Keratinocyte (primary cell): ENCODE measurements around the gene ADSS2. TPM values are rescaled to one million over a fixed set of nuclear protein-coding genes. Genes with fewer than 3 reads are reported as not detected.

ENCODE experiments used
- DNase-seq: peaks from one replicate; pipeline ENCODE4 v3.0.0-alpha.2; 2011; ENCODE audit warnings: low read depth, missing footprints, low spot score
- FAIRE-seq: peaks from 2 replicates; lab custom pipeline; 2011; peaks lifted over from hg19 to GRCh38; lab: Jason Lieb, UNC
- H2AFZ ChIP-seq: 2 replicates; pipeline ENCODE4 v1.6.0; 2012; ENCODE audit warnings: low read length, control low read depth, inconsistent platforms; ENCODE audit not compliant: control insufficient read depth
- H3K27ac ChIP-seq: 2 replicates; pipeline ENCODE4 v1.5.1; 2011; ENCODE audit warnings: low read length; ENCODE audit not compliant: control insufficient read depth, insufficient read depth
- H3K27me3 ChIP-seq: 3 replicates; pipeline ENCODE4 v1.6.0; 2011; ENCODE audit warnings: low read length; ENCODE audit not compliant: control insufficient read depth, insufficient read depth; ENCODE audit errors: extremely low read depth
- H3K36me3 ChIP-seq, 2 experiments: 2 replicates in 1 of 2; 3 replicates in 1 of 2; pipeline ENCODE4 v1.5.1; 2011; ENCODE audit warnings: low read length in 2 of 2, mild to moderate bottlenecking in 1 of 2; ENCODE audit not compliant: control insufficient read depth in 2 of 2, insufficient read depth in 2 of 2; ENCODE audit errors: extremely low read depth in 1 of 2
- H3K4me1 ChIP-seq: 3 replicates; pipeline ENCODE4 v1.5.1; 2011; ENCODE audit warnings: low read length; ENCODE audit not compliant: control insufficient read depth, insufficient read depth; ENCODE audit errors: extremely low read depth
- H3K4me2 ChIP-seq: 3 replicates; pipeline ENCODE4 v1.6.0; 2011; ENCODE audit warnings: low read depth, low read length; ENCODE audit not compliant: control insufficient read depth, insufficient read depth; ENCODE audit errors: extremely low read depth
- H3K4me3 ChIP-seq, 3 experiments: fragments of 200-600 bp in 1 of 3; sonication (generic) in 1 of 3; 2 replicates in 2 of 3; 3 replicates in 1 of 3; pipeline ENCODE4 v1.5.1; 2011 to 2016; ENCODE audit warnings: low read length in 3 of 3, mild to moderate bottlenecking in 3 of 3, control low read depth in 2 of 3, inconsistent platforms in 1 of 3, low read depth in 1 of 3, mixed read lengths in 1 of 3, mixed run types in 1 of 3, moderate library complexity in 1 of 3; ENCODE audit not compliant: control insufficient read depth in 2 of 3, insufficient read depth in 2 of 3; ENCODE audit errors: extremely low read depth in 1 of 3
- H3K79me2 ChIP-seq: 2 replicates; pipeline ENCODE4 v1.6.0; 2012; ENCODE audit warnings: low read length; ENCODE audit not compliant: control insufficient read depth, insufficient read depth
- H3K9ac ChIP-seq: 3 replicates; pipeline ENCODE4 v1.6.0; 2011; ENCODE audit warnings: low read length; ENCODE audit not compliant: control insufficient read depth, insufficient read depth; ENCODE audit errors: extremely low read depth
- H3K9me1 ChIP-seq: 3 replicates; pipeline ENCODE4 v1.6.0; 2011; ENCODE audit warnings: low read length; ENCODE audit not compliant: control insufficient read depth, insufficient read depth; ENCODE audit errors: extremely low read depth
- H3K9me3 ChIP-seq: 2 replicates; pipeline ENCODE4 v1.5.1; 2012; ENCODE audit warnings: low read depth, low read length; ENCODE audit not compliant: control insufficient read depth
- H4K20me1 ChIP-seq: 3 replicates; pipeline ENCODE4 v1.6.0; 2011; ENCODE audit warnings: low read length; ENCODE audit not compliant: control insufficient read depth, insufficient read depth; ENCODE audit errors: extremely low read depth
- CTCF ChIP-seq, 3 experiments: IDR thresholded peaks in 1 of 3; conservative IDR thresholded peaks in 1 of 3; optimal IDR thresholded peaks in 1 of 3; 2 replicates in 2 of 3; 3 replicates in 1 of 3; pipeline versions ENCODE3 to v1.5.1; 2011; ENCODE audit warnings: low read length in 3 of 3, mild to moderate bottlenecking in 3 of 3, moderate library complexity in 2 of 3, control low read depth in 1 of 3, inconsistent platforms in 1 of 3; ENCODE audit not compliant: insufficient read depth in 2 of 3; ENCODE audit errors: extremely low read depth in 1 of 3
- EZH2 ChIP-seq: IDR thresholded peaks from one replicate; pipeline ENCODE4 v1.6.1; 2012; ENCODE audit warnings: inconsistent platforms, mild to moderate bottlenecking, low read length, moderate library complexity
- dilution Hi-C: fragments of 300-500 bp; cut with MboI; formaldehyde crosslinking; loops from one replicate; pipeline ENCODE4 v1.7.0; 2020; ENCODE audit warnings: low sequenced_read_pairs; ENCODE audit not compliant: extremely low pct_ligation_motif_present
- polyA plus RNA-seq, 5 experiments: library from polyadenylated mRNA; depleted of rRNA in 3 of 5; stranded (reverse) in 3 of 5; stranded (forward) in 1 of 5; unstranded in 1 of 5; fragments of >200 nt; gene quantifications; 1 replicate in 1 of 5; 2 replicates in 3 of 5; 3 replicates in 1 of 5; pipeline versions ENCODE4 v1.2.1 to v1.2.3, GENCODE V29; 2011 to 2012; ENCODE audit warnings: missing spikeins in 2 of 5, low read depth in 1 of 5, low replicate concordance in 1 of 5

Gene ADSS2
- polyA plus RNA-seq, 1 donor (not counting 4 experiments of a cell fraction or from before 2014, with no cell fraction given), result 53.5 TPM

DNA sequence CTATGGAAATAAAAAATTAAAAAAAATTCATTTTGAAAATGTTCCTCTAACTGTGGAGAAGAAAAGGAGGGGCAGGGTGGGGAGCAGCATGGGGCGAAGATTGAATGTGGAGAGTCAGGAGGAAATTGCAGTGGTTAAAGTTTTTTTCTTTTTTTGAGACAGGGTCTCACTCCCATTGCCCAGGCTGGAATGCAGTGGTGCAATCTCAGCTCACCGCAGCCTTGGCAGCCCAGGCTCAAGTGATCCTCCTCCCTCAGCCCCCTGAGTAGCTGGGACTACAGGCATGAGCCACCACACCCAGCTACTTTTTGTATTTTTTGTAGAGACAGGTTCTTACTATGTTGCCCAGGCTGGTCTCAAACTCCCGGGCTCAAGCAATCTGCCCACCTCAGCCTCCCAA is 67.6 kb downstream of the ADSS2 start:
- Histone ChIP-seq H4K20me1 (no peaks in the 10 kb centered on the region), H3K9ac (no peak overlapping the region), H3K4me1 (no peaks in the 10 kb centered on the region), H2AFZ (no peak overlapping the region), H3K4me3 (no peak overlapping the region), H3K79me2 (no peaks in the 10 kb centered on the region), H3K27ac (no peak overlapping the region), H3K4me2 (no peak overlapping the region), H3K27me3 (no peaks in the 10 kb centered on the region), H3K9me1 (no peaks in the 10 kb centered on the region), H3K9me3 (no peaks in the 10 kb centered on the region), H3K36me3 (no peaks in the 10 kb centered on the region)
- dilution Hi-C loops, result no loop called here
- FAIRE-seq (no peak), DNase-seq (no peak)
- TF ChIP-seq EZH2 (no peak), CTCF (optimal IDR thresholded peaks at IDR 0.05 in 1 of 3, IDR thresholded peaks at IDR 0.05 in 1 of 3, conservative IDR thresholded peaks at IDR 0.05 in 1 of 3; ENCODE audit: extremely low read depth in 1 of 3, insufficient read depth in 2 of 3, low read length in 3 of 3) (no peak)

GRCh38 chr1:244383278-244383884 is 68.3 kb downstream of the ADSS2 start:
- TF ChIP-seq CTCF (optimal IDR thresholded peaks at IDR 0.05 in 1 of 3, IDR thresholded peaks at IDR 0.05 in 1 of 3, conservative IDR thresholded peaks at IDR 0.05 in 1 of 3; ENCODE audit: extremely low read depth in 1 of 3, insufficient read depth in 2 of 3, low read length in 3 of 3), result peak in 1 of 3 experiments; percentile 11
- no peak for TF ChIP-seq EZH2
- H3K27ac ChIP-seq, result no peak overlapping the region
- H2AFZ ChIP-seq, result no peak overlapping the region
- H3K9ac ChIP-seq, result no peak overlapping the region
- H3K4me3 ChIP-seq, result no peak overlapping the region
- FAIRE-seq (no peak), DNase-seq (no peak)
- H3K9me1 ChIP-seq, result no peaks in the 10 kb centered on the region
- no peaks in the 10 kb centered on the region for H3K4me1 ChIP-seq
- H3K36me3 ChIP-seq, result no peaks in the 10 kb centered on the region
- dilution Hi-C loops, result no loop called here
- no peak overlapping the region for H3K4me2 ChIP-seq
- H3K27me3 ChIP-seq, result no peaks in the 10 kb centered on the region
- no peaks in the 10 kb centered on the region for H4K20me1 ChIP-seq
- H3K79me2 ChIP-seq, result no peaks in the 10 kb centered on the region
- H3K9me3 ChIP-seq, result no peaks in the 10 kb centered on the region
